Panc1 (cell line): ENCODE data around the gene MIR17HG.

Source experiments
- POLR2AphosphoS5 ChIP-seq: IDR thresholded peaks from 2 replicates; pipeline ENCODE4 v1.6.1; 2012; ENCODE audit warnings: mild to moderate bottlenecking, low read depth, low read length, moderate library complexity
- SIN3A ChIP-seq: IDR thresholded peaks from 2 replicates; pipeline ENCODE4 v1.6.1; 2012; ENCODE audit warnings: low read depth, mild to moderate bottlenecking, low read length, moderate library complexity, borderline replicate concordance; ENCODE audit not compliant: insufficient read depth
- TCF7L2 ChIP-seq: IDR thresholded peaks from 2 replicates; pipeline ENCODE4 v1.6.1; 2011; ENCODE audit warnings: mild to moderate bottlenecking, low read depth, low read length, inconsistent platforms
- TF ChIP-seq, protein P1 (sequence below), 2 experiments: IDR thresholded peaks; 2 replicates each; pipeline ENCODE4 v1.6.1; 2011 to 2012; ENCODE audit warnings: low read depth in 2 of 2, control low read depth in 1 of 2, low read length in 1 of 2, mild to moderate bottlenecking in 1 of 2, moderate library complexity in 1 of 2; ENCODE audit not compliant: insufficient read depth in 1 of 2
- TF ChIP-seq, protein P2 (sequence below): fragments of 450-650 bp; IDR thresholded peaks from 2 replicates; pipeline ENCODE4 v1.5.1; 2017; ENCODE audit warnings: mild to moderate bottlenecking

DNA sequence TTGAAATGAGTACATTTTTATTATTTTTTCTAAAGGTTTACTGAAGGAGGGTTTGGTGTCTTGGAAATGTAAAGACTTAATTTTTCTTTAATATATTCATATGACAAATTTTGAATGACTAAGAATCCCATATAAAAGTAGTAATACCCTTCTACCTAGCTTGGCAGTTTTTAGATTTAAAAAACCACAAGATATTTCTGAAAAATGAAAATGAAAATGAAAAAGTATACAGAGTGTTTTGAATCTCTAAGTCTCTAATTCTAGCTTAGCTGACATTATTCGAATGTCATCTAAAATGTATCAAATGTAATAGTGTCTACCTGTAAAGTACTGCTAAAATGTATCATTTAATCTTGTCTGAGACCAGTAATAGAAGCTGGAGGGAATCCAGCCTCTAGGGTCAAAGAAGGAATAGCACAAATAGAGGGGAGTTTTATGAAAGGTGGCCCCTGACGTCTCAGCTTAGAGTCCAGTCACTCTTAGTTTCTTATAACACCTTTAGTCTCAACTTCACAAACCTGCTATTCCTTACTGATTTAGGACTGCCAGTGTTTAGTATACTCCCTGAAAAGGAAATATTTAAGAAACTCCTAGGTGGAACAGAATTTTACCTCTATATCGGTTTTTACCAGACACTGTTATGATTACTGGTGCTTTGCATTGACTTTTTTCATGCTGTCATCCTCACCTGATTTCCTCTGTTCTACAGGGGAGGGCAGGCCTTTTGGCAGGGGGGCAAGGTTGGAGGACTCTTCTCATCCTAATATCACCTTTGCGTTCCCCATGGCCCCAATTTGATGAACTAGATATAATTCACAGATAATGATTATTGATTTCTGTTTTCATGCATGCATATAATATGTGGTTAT is 16.2 kb upstream of the MIR17HG start:
- TF ChIP-seq, protein P1, sequence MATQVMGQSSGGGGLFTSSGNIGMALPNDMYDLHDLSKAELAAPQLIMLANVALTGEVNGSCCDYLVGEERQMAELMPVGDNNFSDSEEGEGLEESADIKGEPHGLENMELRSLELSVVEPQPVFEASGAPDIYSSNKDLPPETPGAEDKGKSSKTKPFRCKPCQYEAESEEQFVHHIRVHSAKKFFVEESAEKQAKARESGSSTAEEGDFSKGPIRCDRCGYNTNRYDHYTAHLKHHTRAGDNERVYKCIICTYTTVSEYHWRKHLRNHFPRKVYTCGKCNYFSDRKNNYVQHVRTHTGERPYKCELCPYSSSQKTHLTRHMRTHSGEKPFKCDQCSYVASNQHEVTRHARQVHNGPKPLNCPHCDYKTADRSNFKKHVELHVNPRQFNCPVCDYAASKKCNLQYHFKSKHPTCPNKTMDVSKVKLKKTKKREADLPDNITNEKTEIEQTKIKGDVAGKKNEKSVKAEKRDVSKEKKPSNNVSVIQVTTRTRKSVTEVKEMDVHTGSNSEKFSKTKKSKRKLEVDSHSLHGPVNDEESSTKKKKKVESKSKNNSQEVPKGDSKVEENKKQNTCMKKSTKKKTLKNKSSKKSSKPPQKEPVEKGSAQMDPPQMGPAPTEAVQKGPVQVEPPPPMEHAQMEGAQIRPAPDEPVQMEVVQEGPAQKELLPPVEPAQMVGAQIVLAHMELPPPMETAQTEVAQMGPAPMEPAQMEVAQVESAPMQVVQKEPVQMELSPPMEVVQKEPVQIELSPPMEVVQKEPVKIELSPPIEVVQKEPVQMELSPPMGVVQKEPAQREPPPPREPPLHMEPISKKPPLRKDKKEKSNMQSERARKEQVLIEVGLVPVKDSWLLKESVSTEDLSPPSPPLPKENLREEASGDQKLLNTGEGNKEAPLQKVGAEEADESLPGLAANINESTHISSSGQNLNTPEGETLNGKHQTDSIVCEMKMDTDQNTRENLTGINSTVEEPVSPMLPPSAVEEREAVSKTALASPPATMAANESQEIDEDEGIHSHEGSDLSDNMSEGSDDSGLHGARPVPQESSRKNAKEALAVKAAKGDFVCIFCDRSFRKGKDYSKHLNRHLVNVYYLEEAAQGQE (IDR thresholded peaks at IDR 0.05; ENCODE audit: insufficient read depth in 1 of 2, low read depth in 2 of 2, low read length in 1 of 2) = no peak
- TF ChIP-seq, protein P2, sequence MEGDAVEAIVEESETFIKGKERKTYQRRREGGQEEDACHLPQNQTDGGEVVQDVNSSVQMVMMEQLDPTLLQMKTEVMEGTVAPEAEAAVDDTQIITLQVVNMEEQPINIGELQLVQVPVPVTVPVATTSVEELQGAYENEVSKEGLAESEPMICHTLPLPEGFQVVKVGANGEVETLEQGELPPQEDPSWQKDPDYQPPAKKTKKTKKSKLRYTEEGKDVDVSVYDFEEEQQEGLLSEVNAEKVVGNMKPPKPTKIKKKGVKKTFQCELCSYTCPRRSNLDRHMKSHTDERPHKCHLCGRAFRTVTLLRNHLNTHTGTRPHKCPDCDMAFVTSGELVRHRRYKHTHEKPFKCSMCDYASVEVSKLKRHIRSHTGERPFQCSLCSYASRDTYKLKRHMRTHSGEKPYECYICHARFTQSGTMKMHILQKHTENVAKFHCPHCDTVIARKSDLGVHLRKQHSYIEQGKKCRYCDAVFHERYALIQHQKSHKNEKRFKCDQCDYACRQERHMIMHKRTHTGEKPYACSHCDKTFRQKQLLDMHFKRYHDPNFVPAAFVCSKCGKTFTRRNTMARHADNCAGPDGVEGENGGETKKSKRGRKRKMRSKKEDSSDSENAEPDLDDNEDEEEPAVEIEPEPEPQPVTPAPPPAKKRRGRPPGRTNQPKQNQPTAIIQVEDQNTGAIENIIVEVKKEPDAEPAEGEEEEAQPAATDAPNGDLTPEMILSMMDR = no peak
- TF ChIP-seq POLR2AphosphoS5 (no peak), TCF7L2 (no peak), SIN3A (no peak)
